Osteoblast (primary cell): ENCODE results near the gene SLC6A6. TPM values are rescaled to one million over a fixed set of nuclear protein-coding genes. Genes with fewer than 3 reads are reported as not detected.

Experiments
- DNase-seq: peaks from one replicate; pipeline ENCODE4 v3.0.0; 2011; ENCODE audit warnings: low spot score, mixed read lengths; ENCODE audit not compliant: insufficient read length; ENCODE audit errors: missing footprints
- H2AFZ ChIP-seq: 2 replicates; pipeline ENCODE4 v1.6.0; 2011; ENCODE audit warnings: mild to moderate bottlenecking, low read length
- H3K27ac ChIP-seq: 2 replicates; pipeline ENCODE4 v1.5.1; 2011; ENCODE audit warnings: mild to moderate bottlenecking, low read depth, low read length, moderate library complexity
- H3K27me3 ChIP-seq: 2 replicates; pipeline ENCODE4 v1.6.0; 2012; ENCODE audit warnings: mild to moderate bottlenecking, control low read depth, inconsistent platforms, low read length, moderate library complexity; ENCODE audit not compliant: insufficient read depth
- H3K36me3 ChIP-seq: 2 replicates; pipeline ENCODE4 v1.5.1; 2011; ENCODE audit warnings: mild to moderate bottlenecking, low read length, control low read depth, moderate library complexity; ENCODE audit not compliant: insufficient read depth
- H3K4me1 ChIP-seq: 2 replicates; pipeline ENCODE4 v1.5.1; 2011; ENCODE audit warnings: mild to moderate bottlenecking, low read length, control low read depth, moderate library complexity; ENCODE audit not compliant: insufficient read depth
- H3K4me2 ChIP-seq: 2 replicates; pipeline ENCODE4 v1.6.0; 2011; ENCODE audit warnings: mild to moderate bottlenecking, low read length; ENCODE audit not compliant: insufficient read depth
- H3K4me3 ChIP-seq: fragments of 200-600 bp; sonication (generic); 3 replicates; pipeline ENCODE4 v1.5.1; 2012; ENCODE audit warnings: mild to moderate bottlenecking, low read length, inconsistent platforms; ENCODE audit not compliant: insufficient read depth
- H3K79me2 ChIP-seq: 2 replicates; pipeline ENCODE4 v1.6.0; 2012; ENCODE audit warnings: mild to moderate bottlenecking, low read length, control low read depth, inconsistent platforms; ENCODE audit not compliant: insufficient read depth
- H3K9me3 ChIP-seq: 2 replicates; pipeline ENCODE4 v1.5.1; 2011; ENCODE audit warnings: low read depth, low read length, control low read depth
- H4K20me1 ChIP-seq: 2 replicates; pipeline ENCODE4 v1.6.0; 2012; ENCODE audit warnings: mild to moderate bottlenecking, low read length, control low read depth; ENCODE audit not compliant: insufficient read depth
- CTCF ChIP-seq: IDR thresholded peaks from 2 replicates; pipeline ENCODE4 v1.5.1; 2011; ENCODE audit warnings: mild to moderate bottlenecking, low read depth, low read length, moderate library complexity; ENCODE audit errors: extremely low read depth
- total RNA-seq: library from RNA; depleted of rRNA; stranded (reverse); fragments of >200 nt; gene quantifications from 2 replicates; pipeline ENCODE4 v1.2.3, GENCODE V29; 2012

SLC6A6 gene
- total RNA-seq, 1 donor = 86.5 TPM

DNA sequence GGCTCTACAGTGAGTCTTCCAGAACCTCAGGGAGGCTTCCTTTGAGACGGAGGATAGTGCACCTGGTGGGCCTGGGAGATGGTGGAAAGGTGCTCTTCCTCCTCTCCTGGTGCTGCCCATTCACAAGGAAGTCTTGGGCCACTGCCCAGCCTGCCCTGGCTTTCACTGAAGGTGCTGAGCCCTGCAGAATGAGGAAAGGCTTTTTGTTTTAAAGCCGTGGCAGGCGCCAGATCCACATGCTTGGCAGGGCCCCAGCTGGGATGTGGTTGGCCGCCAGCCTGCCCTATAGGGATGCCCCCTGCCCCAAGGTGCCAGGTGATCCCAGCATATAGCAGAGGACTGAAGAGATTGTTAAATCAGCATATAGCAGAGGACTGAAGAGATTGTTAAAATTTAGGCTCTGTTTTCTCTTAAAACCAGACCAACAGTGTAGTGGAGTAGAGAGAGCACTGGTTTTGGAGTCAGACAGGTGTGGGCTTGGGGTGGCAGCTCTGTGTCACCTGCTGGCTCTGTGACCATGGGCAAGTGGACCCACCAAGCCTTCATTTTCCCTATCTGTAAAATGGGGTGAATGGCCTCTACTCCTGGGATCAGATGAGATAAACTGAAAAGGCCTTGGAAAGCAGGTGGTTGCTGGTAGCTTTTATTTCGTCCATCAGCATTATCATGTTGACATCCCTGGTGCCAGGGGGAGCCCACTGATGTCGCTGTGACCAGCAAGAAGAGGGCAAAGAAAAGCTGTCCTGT is 53.3 kb downstream of the SLC6A6 start:
- Histone ChIP-seq H3K9me3 (no peaks in the 10 kb centered on the region), H3K36me3 (peaks cover 73% of the 10 kb centered on the region), H3K4me1 (peaks cover 39% of the 10 kb centered on the region), H3K4me3 (no peak overlapping the region), H3K27me3 (no peaks in the 10 kb centered on the region), H3K4me2 (no peak overlapping the region), H3K79me2 (no peaks in the 10 kb centered on the region), H3K27ac (no peak overlapping the region), H4K20me1 (peaks cover 5% of the 10 kb centered on the region), H2AFZ (no peak overlapping the region)
- no peak for TF ChIP-seq CTCF
- DNase-seq = peak; percentile 14

- peaks cover 45% of the 10 kb centered on the region for H3K4me1 ChIP-seq
- peak; percentile 52 for DNase-seq
- peaks cover 71% of the 10 kb centered on the region for H3K36me3 ChIP-seq
- no peak overlapping the region for H3K27ac ChIP-seq
- no peaks in the 10 kb centered on the region for H3K79me2 ChIP-seq
- H3K9me3 ChIP-seq = no peaks in the 10 kb centered on the region
- peaks cover 5% of the 10 kb centered on the region for H4K20me1 ChIP-seq
- no peak overlapping the region for H3K4me3 ChIP-seq
- H3K27me3 ChIP-seq = no peaks in the 10 kb centered on the region
- H2AFZ ChIP-seq = no peak overlapping the region
- no peak for TF ChIP-seq CTCF
- H3K4me2 ChIP-seq = no peak overlapping the region
These were observed 54.4 kb downstream of the SLC6A6 start for GRCh38 chr3:14456794-14457193.

DNA sequence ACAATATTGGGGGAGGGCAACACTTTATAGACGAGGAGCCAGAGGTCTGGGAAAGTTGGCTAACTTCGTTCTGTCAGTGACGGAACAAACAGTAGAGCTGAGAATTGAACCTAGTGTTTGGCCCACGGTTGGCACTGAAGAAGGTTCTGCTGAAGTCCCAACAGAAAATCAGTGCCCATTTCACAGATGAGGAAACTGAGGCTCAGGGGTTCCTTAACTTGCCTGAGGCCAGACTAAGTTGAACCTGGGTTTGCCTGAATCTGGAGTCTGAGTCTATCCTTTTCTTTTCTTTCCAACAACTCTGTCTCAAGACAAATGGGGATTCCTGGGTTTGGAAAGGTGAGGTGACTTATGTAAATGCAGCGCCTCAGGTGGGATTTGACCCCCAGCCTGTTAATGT is 55.1 kb downstream of the SLC6A6 start:
- peaks cover 38% of the 10 kb centered on the region for H3K4me1 ChIP-seq
- H4K20me1 ChIP-seq = peaks cover 3% of the 10 kb centered on the region
- no peak for TF ChIP-seq CTCF
- no peak for DNase-seq
- no peak overlapping the region for H3K27ac ChIP-seq
- no peak overlapping the region for H3K4me3 ChIP-seq
- H3K79me2 ChIP-seq = no peaks in the 10 kb centered on the region
- no peak overlapping the region for H3K4me2 ChIP-seq
- H3K36me3 ChIP-seq = peaks cover 77% of the 10 kb centered on the region
- no peaks in the 10 kb centered on the region for H3K9me3 ChIP-seq
- no peak overlapping the region for H2AFZ ChIP-seq
- no peaks in the 10 kb centered on the region for H3K27me3 ChIP-seq

GRCh38 chr3:14457999-14458398 is 55.6 kb downstream of the SLC6A6 start:
- DNase-seq = peak; percentile 49
- no peak overlapping the region for H3K4me2 ChIP-seq
- peaks cover 83% of the 10 kb centered on the region for H3K36me3 ChIP-seq

More at GRCh38 chr3:14457999-14458398, 55.6 kb downstream of the SLC6A6 start:
- Histone ChIP-seq H2AFZ (no peak overlapping the region), H3K27me3 (no peaks in the 10 kb centered on the region), H3K9me3 (no peaks in the 10 kb centered on the region), H3K4me3 (no peak overlapping the region), H4K20me1 (no peaks in the 10 kb centered on the region), H3K4me1 (peaks cover 34% of the 10 kb centered on the region), H3K27ac (no peak overlapping the region), H3K79me2 (no peaks in the 10 kb centered on the region)
- TF ChIP-seq CTCF = no peak
